ENCODE data around the gene BAIAP2. TPM values are rescaled to one million over a fixed set of nuclear protein-coding genes. Genes with fewer than 3 reads are reported as not detected.

The BAIAP2 gene
- total and polyA plus RNA-seq, 10 donors, result 2.8 to 33.2 (median 17.8) TPM

GRCh38 chr17:81080019-81080418 lies 45.1 kb downstream of the BAIAP2 start:
- WGBS, 5 donors, result 57 to 66% (median 64%) methylated on average over 5 to 19 of the region's 19 CpGs
- intact Hi-C loops (cut with DNase I; ENCODE audit: low total_unique reads), result no loop called here
- Histone ChIP-seq H3K4me3 (no peak overlapping the region), H3K27me3 (replicated peaks in 1 of 7) (no peaks in the 10 kb centered on the region), H3K36me3 (peaks cover 0 to 14% (median 0%) of the 10 kb centered on the region in 6 donors), H3K9me3 (no peaks in the 10 kb centered on the region), H3K4me1 (peaks cover 0 to 45% (median 18%) of the 10 kb centered on the region in 6 donors), H3K27ac (no peak overlapping the region)
- DNase-seq, result no peak
- TF ChIP-seq, protein P1, sequence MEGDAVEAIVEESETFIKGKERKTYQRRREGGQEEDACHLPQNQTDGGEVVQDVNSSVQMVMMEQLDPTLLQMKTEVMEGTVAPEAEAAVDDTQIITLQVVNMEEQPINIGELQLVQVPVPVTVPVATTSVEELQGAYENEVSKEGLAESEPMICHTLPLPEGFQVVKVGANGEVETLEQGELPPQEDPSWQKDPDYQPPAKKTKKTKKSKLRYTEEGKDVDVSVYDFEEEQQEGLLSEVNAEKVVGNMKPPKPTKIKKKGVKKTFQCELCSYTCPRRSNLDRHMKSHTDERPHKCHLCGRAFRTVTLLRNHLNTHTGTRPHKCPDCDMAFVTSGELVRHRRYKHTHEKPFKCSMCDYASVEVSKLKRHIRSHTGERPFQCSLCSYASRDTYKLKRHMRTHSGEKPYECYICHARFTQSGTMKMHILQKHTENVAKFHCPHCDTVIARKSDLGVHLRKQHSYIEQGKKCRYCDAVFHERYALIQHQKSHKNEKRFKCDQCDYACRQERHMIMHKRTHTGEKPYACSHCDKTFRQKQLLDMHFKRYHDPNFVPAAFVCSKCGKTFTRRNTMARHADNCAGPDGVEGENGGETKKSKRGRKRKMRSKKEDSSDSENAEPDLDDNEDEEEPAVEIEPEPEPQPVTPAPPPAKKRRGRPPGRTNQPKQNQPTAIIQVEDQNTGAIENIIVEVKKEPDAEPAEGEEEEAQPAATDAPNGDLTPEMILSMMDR (IDR thresholded peaks at IDR 0.05 in 8 of 11, conservative IDR thresholded peaks at IDR 0.05 in 3 of 11), result no peak
- TF ChIP-seq POLR2A (IDR thresholded peaks at IDR 0.05) (no peak), POLR2AphosphoS5 (IDR thresholded peaks at IDR 0.05) (no peak)

GRCh38 chr17:81081222-81082176 lies 46.5 kb downstream of the BAIAP2 start:
- DNase-seq, result peak; percentile 65
- peaks cover 0 to 29% (median 2%) of the 10 kb centered on the region in 6 donors for H3K36me3 ChIP-seq
- peaks cover 0 to 45% (median 18%) of the 10 kb centered on the region in 6 donors for H3K4me1 ChIP-seq
- H3K9me3 ChIP-seq, result no peaks in the 10 kb centered on the region
- WGBS, 5 donors, result 80 to 87% (median 81%) methylated on average over 17 to 33 of the region's 33 CpGs
- TF ChIP-seq POLR2AphosphoS5 (IDR thresholded peaks at IDR 0.05) (no peak), POLR2A (IDR thresholded peaks at IDR 0.05) (no peak)
- TF ChIP-seq, protein P1 (IDR thresholded peaks at IDR 0.05 in 8 of 11, conservative IDR thresholded peaks at IDR 0.05 in 3 of 11), result no peak
- no peaks in the 10 kb centered on the region for H3K27me3 ChIP-seq (replicated peaks in 1 of 7)
- H3K4me3 ChIP-seq, result no peak overlapping the region
- H3K27ac ChIP-seq, result peak overlapping the region in 4 of 8 donors; percentile 76 to 88 (median 82)
- intact Hi-C loops (cut with DNase I; ENCODE audit: low total_unique reads), result no loop called here

GRCh38 chr17:81082177-81083073 lies 47.5 kb downstream of the BAIAP2 start:
- Histone ChIP-seq H3K4me1 (peaks cover 0 to 45% (median 18%) of the 10 kb centered on the region in 6 donors), H3K4me3 (no peak overlapping the region)

DNA sequence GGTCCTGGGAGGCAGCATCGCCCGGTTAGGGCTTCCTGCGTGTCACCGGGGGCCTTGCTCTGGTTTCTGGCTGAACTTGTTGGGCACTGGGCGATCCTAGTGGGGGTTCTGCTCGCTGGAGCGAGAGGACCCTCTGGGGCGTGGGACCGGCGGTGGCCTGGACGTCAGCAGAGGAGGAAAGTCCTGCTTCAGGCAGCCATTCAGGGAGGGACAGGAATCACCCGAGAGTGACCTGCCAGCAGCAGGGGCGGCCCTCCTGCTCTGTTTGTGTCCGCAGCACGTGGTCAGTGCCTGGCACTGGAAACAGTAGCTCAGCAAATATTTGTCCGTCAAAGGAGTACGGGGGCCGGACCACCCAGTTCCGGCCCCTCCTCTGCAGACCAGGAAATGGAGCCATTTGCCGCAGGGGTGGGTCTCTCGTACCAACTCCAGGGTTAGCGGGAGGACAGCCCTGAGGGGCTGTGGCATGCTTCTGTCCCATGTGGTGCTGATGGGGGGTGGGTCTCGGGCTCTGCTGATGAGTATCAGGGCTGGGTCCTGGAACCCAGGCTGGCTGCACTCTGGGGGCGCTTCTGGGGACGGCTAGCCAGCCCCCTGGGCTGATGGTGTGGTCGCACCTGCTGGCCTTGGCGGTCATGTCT lies 48.3 kb downstream of the BAIAP2 start:
- Histone ChIP-seq H3K27ac (peak overlapping the region; percentile 41 to 88 (median 76)), H3K9me3 (no peaks in the 10 kb centered on the region), H3K4me3 (no peak overlapping the region), H3K36me3 (peaks cover 0 to 46% (median 4%) of the 10 kb centered on the region in 6 donors), H3K27me3 (replicated peaks in 1 of 7) (no peaks in the 10 kb centered on the region), H3K4me1 (peaks cover 0 to 45% (median 18%) of the 10 kb centered on the region in 6 donors)
- 42 to 64% (median 63%) methylated on average over 25 to 27 of the region's 27 CpGs for WGBS, 5 donors
- peak; percentile 81 for DNase-seq
- peak; percentile 50 to 76 (median 75) for TF ChIP-seq POLR2AphosphoS5 (IDR thresholded peaks at IDR 0.05)
- no peak for TF ChIP-seq POLR2A (IDR thresholded peaks at IDR 0.05)
- intact Hi-C loops (cut with DNase I; ENCODE audit: low total_unique reads), result no loop called here

More at GRCh38 chr17:81082177-81083073, 47.5 kb downstream of the BAIAP2 start:
- intact Hi-C loops (cut with DNase I; ENCODE audit: low total_unique reads), result no loop called here
- no peaks in the 10 kb centered on the region for H3K27me3 ChIP-seq (replicated peaks in 1 of 7)
- TF ChIP-seq POLR2AphosphoS5 (IDR thresholded peaks at IDR 0.05), result no peak
- TF ChIP-seq POLR2A (IDR thresholded peaks at IDR 0.05), result no peak
- DNase-seq, result no peak
- peaks cover 0 to 38% (median 4%) of the 10 kb centered on the region in 6 donors for H3K36me3 ChIP-seq
- no peaks in the 10 kb centered on the region for H3K9me3 ChIP-seq
- 73 to 88% (median 83%) methylated on average over 24 to 33 of the region's 33 CpGs for WGBS, 5 donors
- peak overlapping the region; percentile 41 to 88 (median 76) for H3K27ac ChIP-seq
